Small intestine (tissue), 7 donors: Measurements from ENCODE around the gene TTLL7. TPM values are rescaled to one million over a fixed set of nuclear protein-coding genes. Genes with fewer than 3 reads are reported as not detected.

Experiments
- DNase-seq, 2 donors: peaks; one replicate each; pipeline versions ENCODE4 v3.0.0 to v3.0.0-alpha.2; 2013
- FAIRE-seq: peaks from 2 replicates; lab custom pipeline; 2012; peaks lifted over from hg19 to GRCh38; lab: Jason Lieb, UNC
- H3K27ac ChIP-seq, 3 donors: one replicate each; pipeline ENCODE4 v1.5.1; 2013; ENCODE audit warnings: low read length in 2 of 3, mild to moderate bottlenecking in 2 of 3, control low read depth in 1 of 3, inconsistent platforms in 1 of 3, low read depth in 1 of 3, moderate library complexity in 1 of 3
- H3K27me3 ChIP-seq, 3 donors: one replicate each; pipeline ENCODE4 v1.6.1; 2013; ENCODE audit warnings: low read length in 3 of 3, inconsistent platforms in 1 of 3; ENCODE audit not compliant: control insufficient read depth in 3 of 3, insufficient read depth in 3 of 3
- H3K36me3 ChIP-seq, 3 donors: one replicate each; pipeline ENCODE4 v1.6.1; 2013; ENCODE audit warnings: low read length in 3 of 3, inconsistent platforms in 1 of 3, low read depth in 1 of 3, mild to moderate bottlenecking in 1 of 3, moderate library complexity in 1 of 3; ENCODE audit not compliant: control insufficient read depth in 3 of 3, insufficient read depth in 2 of 3
- H3K4me1 ChIP-seq, 3 donors: one replicate each; pipeline ENCODE4 v1.6.1; 2013; ENCODE audit warnings: low read length in 2 of 3, inconsistent platforms in 1 of 3, low read depth in 1 of 3, mild to moderate bottlenecking in 1 of 3, moderate library complexity in 1 of 3; ENCODE audit not compliant: control insufficient read depth in 3 of 3, insufficient read depth in 2 of 3
- H3K4me3 ChIP-seq, 3 donors: one replicate each; pipeline ENCODE4 v1.5.1; 2013; ENCODE audit warnings: low read length in 3 of 3, control low read depth in 1 of 3, inconsistent platforms in 1 of 3, low read depth in 1 of 3, mild to moderate bottlenecking in 1 of 3, moderate library complexity in 1 of 3
- H3K9me3 ChIP-seq, 2 donors: one replicate each; pipeline ENCODE4 v1.6.1; 2013; ENCODE audit warnings: low read depth in 1 of 2, low read length in 1 of 2; ENCODE audit not compliant: control insufficient read depth in 2 of 2, insufficient read depth in 1 of 2
- WGBS, 3 donors: extraction: QIAGEN DNeasy Blood & Tissue Kit; methylation state at CpG; one replicate each; pipeline ENCODE4 v1.1.7; 2013; 5-methylcytosine and 5-hydroxymethylcytosine counted together
- polyA plus RNA-seq, 4 donors: library from polyadenylated mRNA; stranded (reverse) in 3 of 4; unstranded in 1 of 4; fragments of 200-250 nt in 3 of 4; fragments of 120-200 nt in 1 of 4; gene quantifications; one replicate each; pipeline versions ENCODE4 v1.2.1 to v1.2.3, GENCODE V29; 2013
- donor health status: healthy with polysubstance abuse.
- donor health status: control.
- donor health status: control.
- donor health status: Bipolar disorder and iron deficiency.
- donor health status: healthy.

The TTLL7 gene
- polyA plus RNA-seq, 4 donors = 0.54 to 1.8 (median 1.6) TPM; not detected in 1

- DNase-seq (no peak), FAIRE-seq (no peak)
- Histone ChIP-seq H3K27ac (no peak overlapping the region), H3K27me3 (no peaks in the 10 kb centered on the region), H3K4me3 (no peak overlapping the region), H3K9me3 (no peaks in the 10 kb centered on the region), H3K4me1 (no peaks in the 10 kb centered on the region), H3K36me3 (no peaks in the 10 kb centered on the region)
- WGBS, 3 donors = 92 to 96% (median 95%) methylated on average over 4 of the region's 4 CpGs
Observed at GRCh38 chr1:83834621-83835264, 164.2 kb downstream of the TTLL7 start.

- Histone ChIP-seq H3K27ac (no peak overlapping the region), H3K9me3 (no peaks in the 10 kb centered on the region), H3K36me3 (no peaks in the 10 kb centered on the region), H3K4me3 (no peak overlapping the region), H3K27me3 (no peaks in the 10 kb centered on the region), H3K4me1 (no peaks in the 10 kb centered on the region)
- DNase-seq (no peak), FAIRE-seq (no peak)
- 96 to 100% (median 97%) methylated on average over 1 of the region's 1 CpG for WGBS, 3 donors
Observed at GRCh38 chr1:83832194-83832593, 166.7 kb downstream of the TTLL7 start.

GRCh38 chr1:83829106-83829505 is 169.8 kb downstream of the TTLL7 start:
- H3K9me3 ChIP-seq = no peaks in the 10 kb centered on the region
- DNase-seq (no peak), FAIRE-seq (no peak)
- WGBS, 3 donors = 78 to 89% (median 88%) methylated on average over 7 of the region's 7 CpGs
- H3K27me3 ChIP-seq = no peaks in the 10 kb centered on the region
- no peak overlapping the region for H3K4me3 ChIP-seq
- no peak overlapping the region for H3K27ac ChIP-seq
- H3K4me1 ChIP-seq = no peaks in the 10 kb centered on the region
- no peaks in the 10 kb centered on the region for H3K36me3 ChIP-seq

GRCh38 chr1:83828456-83828855 is 170.5 kb downstream of the TTLL7 start:
- FAIRE-seq = no peak

GRCh38 chr1:83827741-83828140 is 171.2 kb downstream of the TTLL7 start:
- WGBS, 3 donors = 77 to 94% (median 93%) methylated on average over 2 of the region's 2 CpGs

More at GRCh38 chr1:83828456-83828855, 170.5 kb downstream of the TTLL7 start:
- WGBS, 3 donors = 75 to 78% (median 76%) methylated on average over 1 of the region's 1 CpG
- Histone ChIP-seq H3K9me3 (no peaks in the 10 kb centered on the region), H3K4me3 (no peak overlapping the region), H3K4me1 (no peaks in the 10 kb centered on the region), H3K27ac (no peak overlapping the region), H3K27me3 (no peaks in the 10 kb centered on the region), H3K36me3 (no peaks in the 10 kb centered on the region)
- DNase-seq = no peak

GRCh38 chr1:83822208-83822607 is 176.7 kb downstream of the TTLL7 start:
- 86 to 96% (median 92%) methylated on average over 3 of the region's 3 CpGs for WGBS, 3 donors
- H3K4me1 ChIP-seq = peaks cover 0 to 9% (median 3%) of the 10 kb centered on the region in 3 donors
- H3K27me3 ChIP-seq = no peaks in the 10 kb centered on the region
- DNase-seq (no peak), FAIRE-seq (no peak)
- H3K9me3 ChIP-seq = peaks cover 0 to 31% of the 10 kb centered on the region in 2 donors
- no peaks in the 10 kb centered on the region for H3K36me3 ChIP-seq
- H3K4me3 ChIP-seq = no peak overlapping the region
- no peak overlapping the region for H3K27ac ChIP-seq

More at GRCh38 chr1:83827741-83828140, 171.2 kb downstream of the TTLL7 start:
- H3K4me1 ChIP-seq = no peaks in the 10 kb centered on the region
- no peaks in the 10 kb centered on the region for H3K36me3 ChIP-seq
- DNase-seq (no peak), FAIRE-seq (no peak)
- H3K27me3 ChIP-seq = no peaks in the 10 kb centered on the region
- H3K27ac ChIP-seq = no peak overlapping the region
- H3K4me3 ChIP-seq = no peak overlapping the region
- H3K9me3 ChIP-seq = no peaks in the 10 kb centered on the region

GRCh38 chr1:83819436-83819835 is 179.5 kb downstream of the TTLL7 start:
- whole genome bisulfite sequencing, 3 donors = 48 to 79% (median 61%) methylated on average over 1 of the region's 1 CpG
- Histone ChIP-seq H3K27ac (peak overlapping the region in 1 of 3 donors; percentile 8), H3K27me3 (no peaks in the 10 kb centered on the region)

GRCh38 chr1:83818916-83819315 is 180.0 kb downstream of the TTLL7 start:
- H3K27ac ChIP-seq = peak overlapping the region; percentile 29 to 68 (median 46)
- H3K4me3 ChIP-seq = no peak overlapping the region
- WGBS, 3 donors = 13 to 26% (median 15%) methylated on average over 2 of the region's 2 CpGs
- peaks cover 0 to 9% (median 3%) of the 10 kb centered on the region in 3 donors for H3K4me1 ChIP-seq
- H3K9me3 ChIP-seq = peaks cover 0 to 31% of the 10 kb centered on the region in 2 donors
- H3K36me3 ChIP-seq = no peaks in the 10 kb centered on the region
- FAIRE-seq = no peak
- H3K27me3 ChIP-seq = no peaks in the 10 kb centered on the region
- DNase-seq = peak; percentile 88 to 90

More at GRCh38 chr1:83819436-83819835, 179.5 kb downstream of the TTLL7 start:
- Histone ChIP-seq H3K9me3 (peaks cover 0 to 31% of the 10 kb centered on the region in 2 donors), H3K4me1 (peaks cover 0 to 9% (median 3%) of the 10 kb centered on the region in 3 donors), H3K4me3 (no peak overlapping the region), H3K36me3 (no peaks in the 10 kb centered on the region)
- DNase-seq = no peak
- no peak for FAIRE-seq
